H9 (cell line): ENCODE data around the gene RNF157. TPM values are rescaled to one million over a fixed set of nuclear protein-coding genes. Genes with fewer than 3 reads are reported as not detected.

Source experiments
- DNase-seq: peaks from one replicate; pipeline ENCODE4 v3.0.0-alpha.2; 2017
- H2AFZ ChIP-seq: one replicate; pipeline ENCODE4 v1.6.1; 2013; ENCODE audit warnings: mild to moderate bottlenecking, low read length, control low read depth, moderate library complexity
- H2AK5ac ChIP-seq: 2 replicates; pipeline ENCODE4 v1.6.1; 2013; ENCODE audit warnings: low read length, control low read depth, mixed read lengths; ENCODE audit not compliant: insufficient read length
- H2BK120ac ChIP-seq: one replicate; pipeline ENCODE4 v1.6.1; 2013; ENCODE audit warnings: low read depth, mild to moderate bottlenecking, low read length, control low read depth, inconsistent platforms; ENCODE audit not compliant: poor library complexity, severe bottlenecking
- H2BK12ac ChIP-seq: 2 replicates; pipeline ENCODE4 v1.6.1; 2013; ENCODE audit warnings: low read length, control low read depth, mixed read lengths, low read depth; ENCODE audit not compliant: insufficient read length
- H2BK15ac ChIP-seq: 2 replicates; pipeline ENCODE4 v1.6.1; 2013; ENCODE audit warnings: low read depth, low read length, control low read depth
- H2BK20ac ChIP-seq: one replicate; pipeline ENCODE4 v1.6.1; 2013; ENCODE audit warnings: low read depth, mild to moderate bottlenecking, low read length, control low read depth, inconsistent platforms; ENCODE audit not compliant: poor library complexity, severe bottlenecking
- H2BK5ac ChIP-seq: 2 replicates; pipeline ENCODE4 v1.6.1; 2013; ENCODE audit warnings: low read length, control low read depth, mixed read lengths; ENCODE audit not compliant: insufficient read length
- H3K14ac ChIP-seq: 2 replicates; pipeline ENCODE4 v1.6.1; 2013; ENCODE audit warnings: low read length, control low read depth; ENCODE audit not compliant: insufficient read depth
- H3K18ac ChIP-seq: 2 replicates; pipeline ENCODE4 v1.6.1; 2013; ENCODE audit warnings: low read depth, mild to moderate bottlenecking, mixed read lengths, low read length, control low read depth; ENCODE audit not compliant: insufficient read length
- H3K23ac ChIP-seq: 2 replicates; pipeline ENCODE4 v1.6.1; 2013; ENCODE audit warnings: low read length, control low read depth, mixed read lengths, low read depth; ENCODE audit not compliant: insufficient read length
- H3K23me2 ChIP-seq: 2 replicates; pipeline ENCODE4 v1.6.1; 2013; ENCODE audit warnings: low read depth, mild to moderate bottlenecking, mixed read lengths, low read length, control low read depth; ENCODE audit not compliant: insufficient read length, poor library complexity, severe bottlenecking
- H3K27ac ChIP-seq: 2 replicates; pipeline ENCODE4 v1.5.1; 2013; ENCODE audit warnings: low read length, control low read depth, mixed read lengths, low read depth; ENCODE audit not compliant: insufficient read length
- H3K27me3 ChIP-seq: 2 replicates; pipeline ENCODE4 v1.6.1; 2013; ENCODE audit warnings: low read length, control low read depth, inconsistent platforms; ENCODE audit not compliant: insufficient read depth
- H3K4ac ChIP-seq: 2 replicates; pipeline ENCODE4 v1.6.1; 2013; ENCODE audit warnings: low read depth, mild to moderate bottlenecking, control low read depth, inconsistent platforms, low read length, moderate library complexity
- H3K4me1 ChIP-seq: 2 replicates; pipeline ENCODE4 v1.6.1; 2013; ENCODE audit warnings: low read length, control low read depth, inconsistent platforms; ENCODE audit not compliant: insufficient read depth
- H3K4me2 ChIP-seq: 2 replicates; pipeline ENCODE4 v1.6.1; 2013; ENCODE audit warnings: low read length, control low read depth, mixed read lengths; ENCODE audit not compliant: insufficient read length, insufficient read depth
- H3K56ac ChIP-seq: 2 replicates; pipeline ENCODE4 v1.6.1; 2013; ENCODE audit warnings: low read depth, mild to moderate bottlenecking, mixed read lengths, low read length, control low read depth; ENCODE audit not compliant: insufficient read length
- H3K79me1 ChIP-seq: 2 replicates; pipeline ENCODE4 v1.6.1; 2013; ENCODE audit warnings: low read depth, mild to moderate bottlenecking, moderate library complexity, low read length, control low read depth, inconsistent platforms; ENCODE audit not compliant: insufficient read depth, poor library complexity, severe bottlenecking
- H3K79me2 ChIP-seq: 2 replicates; pipeline ENCODE4 v1.6.1; 2013; ENCODE audit warnings: low read length, control low read depth, inconsistent platforms; ENCODE audit not compliant: insufficient read depth
- H3K9ac ChIP-seq: 2 replicates; pipeline ENCODE4 v1.6.1; 2013; ENCODE audit warnings: low read length, control low read depth, mixed read lengths; ENCODE audit not compliant: insufficient read length; ENCODE audit errors: extremely low read depth
- H3K9me3 ChIP-seq: one replicate; pipeline ENCODE4 v1.6.1; 2013; ENCODE audit warnings: low read depth, low read length, inconsistent platforms; ENCODE audit not compliant: control insufficient read depth
- H3T11ph ChIP-seq: one replicate; pipeline ENCODE4 v1.6.1; 2013; ENCODE audit warnings: mild to moderate bottlenecking, low read length, control low read depth, inconsistent platforms
- H4K20me1 ChIP-seq: one replicate; pipeline ENCODE4 v1.6.1; 2013; ENCODE audit not compliant: control insufficient read depth, insufficient read length, insufficient read depth
- H4K5ac ChIP-seq: 2 replicates; pipeline ENCODE4 v1.6.1; 2013; ENCODE audit warnings: low read depth, mild to moderate bottlenecking, mixed read lengths, low read length, control low read depth; ENCODE audit not compliant: insufficient read length
- H4K8ac ChIP-seq: replicated peaks from 2 replicates; pipeline ENCODE4 v1.6.1; 2013; ENCODE audit warnings: low read length, control low read depth, mixed read lengths, low read depth; ENCODE audit not compliant: insufficient read length
- H4K91ac ChIP-seq: 2 replicates; pipeline ENCODE4 v1.6.1; 2013; ENCODE audit warnings: low read depth, mild to moderate bottlenecking, moderate library complexity, mixed read lengths, low read length, control low read depth; ENCODE audit not compliant: insufficient read length
- H3K27ac Mint-ChIP-seq, 3 experiments: 2 replicates in 2 of 3; 3 replicates in 1 of 3; pipeline ENCODE4 v1.8.0; 2020 to 2021; ENCODE audit warnings: mixed read lengths in 3 of 3, mild to moderate bottlenecking in 1 of 3, moderate library complexity in 1 of 3
- H3K27me3 Mint-ChIP-seq: 2 replicates; pipeline ENCODE4 v1.8.0; 2021; ENCODE audit warnings: low read depth, mild to moderate bottlenecking, moderate library complexity, mixed read lengths
- H3K36me3 Mint-ChIP-seq, 3 experiments: 2 replicates in 2 of 3; 3 replicates in 1 of 3; pipeline ENCODE4 v1.8.0; 2020 to 2021; ENCODE audit warnings: low read depth in 3 of 3, mixed read lengths in 3 of 3; ENCODE audit not compliant: insufficient read depth in 1 of 3
- H3K4me1 Mint-ChIP-seq, 2 experiments: 2 replicates each; pipeline ENCODE4 v1.8.0; 2020; ENCODE audit warnings: mixed read lengths in 2 of 2
- H3K4me3 Mint-ChIP-seq, 2 experiments: 2 replicates in 1 of 2; 3 replicates in 1 of 2; pipeline ENCODE4 v1.8.0; 2020 to 2021; ENCODE audit warnings: mild to moderate bottlenecking in 2 of 2, mixed read lengths in 2 of 2, moderate library complexity in 1 of 2
- H3K9me3 Mint-ChIP-seq, 2 experiments: 2 replicates in 1 of 2; 3 replicates in 1 of 2; pipeline ENCODE4 v1.8.0; 2020; ENCODE audit warnings: mild to moderate bottlenecking in 2 of 2, mixed read lengths in 2 of 2, moderate library complexity in 1 of 2
- CTCF ChIP-seq: fragments of 200-600 bp; sonication (generic); conservative IDR thresholded peaks from 3 replicates; pipeline ENCODE4 v1.8.0; 2021; ENCODE audit warnings: antibody characterized with exemption, mild to moderate bottlenecking
- WGBS: extraction: QIAGEN DNeasy Blood & Tissue Kit; methylation state at CpG from one replicate; pipeline ENCODE4 v1.1.7; 2013; ENCODE audit warnings: missing lambda C conversion rate, low lambda C conversion rate, mixed read lengths; ENCODE audit not compliant: insufficient read length; ENCODE audit errors: extremely low coverage; 5-methylcytosine and 5-hydroxymethylcytosine counted together
- total RNA-seq: library from RNA; stranded (reverse); gene quantifications from 2 replicates; pipeline ENCODE4 v1.2.1, GENCODE V29; 2021

RNF157 gene
- total RNA-seq, 1 experiment from 2014 or later: 9.9 TPM

GRCh38 chr17:76111956-76112355, 128.3 kb downstream of the RNF157 start:
- H4K5ac ChIP-seq: no peak overlapping the region
- no peak overlapping the region for H4K91ac ChIP-seq
- no peak overlapping the region for H2BK20ac ChIP-seq
- no peaks in the 10 kb centered on the region for H3K9me3 ChIP-seq
- peaks cover 0 to 2% of the 10 kb centered on the region in 2 experiments; a peak in 2 of 4 replicates for H3K4me1 Mint-ChIP-seq
- H3K4ac ChIP-seq: no peak overlapping the region
- no peaks in the 10 kb centered on the region for H3K79me2 ChIP-seq
- H3T11ph ChIP-seq: no peak overlapping the region
- no peaks in the 10 kb centered on the region for H3K79me1 ChIP-seq
- H3K4me1 ChIP-seq: no peaks in the 10 kb centered on the region
- no peak overlapping the region for H2AFZ ChIP-seq
- DNase-seq: no peak
- H3K9ac ChIP-seq: no peak overlapping the region
- no peak overlapping the region for H3K27ac ChIP-seq
- no peaks in the 10 kb centered on the region for H3K23me2 ChIP-seq
- peaks cover 0 to 5% of the 10 kb centered on the region in 2 experiments; a peak in 1 of 5 replicates for H3K9me3 Mint-ChIP-seq
- H3K4me3 Mint-ChIP-seq: no peak overlapping the region; a peak in 1 of 5 replicates
- H3K36me3 Mint-ChIP-seq: no peaks in the 10 kb centered on the region; a peak in 1 of 7 replicates
- no peak overlapping the region for H3K23ac ChIP-seq
- no peak overlapping the region for H2BK5ac ChIP-seq
- H3K27me3 Mint-ChIP-seq: no peaks in the 10 kb centered on the region
- H4K8ac ChIP-seq: no peak overlapping the region
- H3K4me2 ChIP-seq: no peak overlapping the region
- H3K14ac ChIP-seq: no peak overlapping the region
- H3K18ac ChIP-seq: no peak overlapping the region
- H2AK5ac ChIP-seq: no peak overlapping the region
- no peaks in the 10 kb centered on the region for H4K20me1 ChIP-seq
- WGBS: no CpG with 5 or more reads among the region's 2 CpGs
- no peaks in the 10 kb centered on the region for H3K27me3 ChIP-seq
- no peak for TF ChIP-seq CTCF
- no peak overlapping the region for H2BK12ac ChIP-seq
- no peak overlapping the region for H2BK15ac ChIP-seq
- H3K56ac ChIP-seq: no peak overlapping the region
- no peak overlapping the region for H2BK120ac ChIP-seq
- no peak overlapping the region for H3K27ac Mint-ChIP-seq
